Caco-2 (cell line): ENCODE results near the gene NOD2. TPM values are rescaled to one million over a fixed set of nuclear protein-coding genes. Genes with fewer than 3 reads are reported as not detected.

Source experiments
- BruUV-seq: library from RNA; stranded (reverse); fragments of 400-500 nt; replicated peaks from 2 replicates; lab custom pipeline; 2021; lab: Mats Ljungman, UMichigan
- CTCF ChIA-PET: fragments of 300-600 bp; sonication (Branson Sonifier 250); formaldehyde crosslinking; loops from one replicate; lab custom pipeline; 2022; ENCODE audit warnings: antibody characterized with exemption; lab: Charles Lee
- POLR2A ChIA-PET: fragments of 300-600 bp; sonication (Branson Sonifier 250); formaldehyde crosslinking; loops from one replicate; lab custom pipeline; 2022; ENCODE audit warnings: antibody characterized with exemption; lab: Charles Lee
- DNase-seq, 2 experiments: peaks; one replicate each; pipeline versions ENCODE4 v3.0.0 to v3.0.0-alpha.2; 2020 to 2022
- H3K27me3 ChIP-seq: replicated peaks from 2 replicates; pipeline ENCODE4 v1.6.0; 2011; ENCODE audit warnings: low read length; ENCODE audit not compliant: control insufficient read depth, insufficient read depth
- H3K36me3 ChIP-seq: 2 replicates; pipeline ENCODE4 v1.5.1; 2011; ENCODE audit warnings: low read length; ENCODE audit not compliant: control insufficient read depth, insufficient read depth
- H3K4me1 ChIP-seq: fragments of 250-450 bp; sonication (Bioruptor Pico); 2 replicates; pipeline ENCODE4 v1.5.1; 2020; ENCODE audit warnings: mild to moderate bottlenecking
- H3K4me3 ChIP-seq: 2 replicates; pipeline ENCODE4 v1.5.1; 2011; ENCODE audit warnings: low read depth, mild to moderate bottlenecking, control low read depth, low read length
- H3K9me3 ChIP-seq: fragments of 250-450 bp; sonication (Bioruptor Pico); 2 replicates; pipeline ENCODE4 v1.5.1; 2020; ENCODE audit warnings: mild to moderate bottlenecking, moderate library complexity
- H3K27ac Mint-ChIP-seq: one replicate; pipeline ENCODE4 v1.8.0; 2022; ENCODE audit warnings: mixed read lengths; ENCODE audit not compliant: unreplicated experiment
- H3K27me3 Mint-ChIP-seq: one replicate; pipeline ENCODE4 v1.8.0; 2022; ENCODE audit warnings: mixed read lengths; ENCODE audit not compliant: insufficient read depth, unreplicated experiment
- H3K36me3 Mint-ChIP-seq: one replicate; pipeline ENCODE4 v1.8.0; 2022; ENCODE audit warnings: mild to moderate bottlenecking, mixed read lengths; ENCODE audit not compliant: insufficient read depth, unreplicated experiment
- H3K4me1 Mint-ChIP-seq: one replicate; pipeline ENCODE4 v1.8.0; 2022; ENCODE audit warnings: low read depth, mixed read lengths; ENCODE audit not compliant: unreplicated experiment
- H3K4me3 Mint-ChIP-seq: one replicate; pipeline ENCODE4 v1.8.0; 2022; ENCODE audit warnings: mild to moderate bottlenecking, moderate library complexity, mixed read lengths; ENCODE audit not compliant: unreplicated experiment
- H3K9me3 Mint-ChIP-seq: one replicate; pipeline ENCODE4 v1.8.0; 2022; ENCODE audit warnings: mixed read lengths; ENCODE audit not compliant: unreplicated experiment
- intact Hi-C: fragments of 100-400 bp; cut with micrococcal nuclease; formaldehyde crosslinking; loops from one replicate; pipeline ENCODE4 v1.10.0; 2022; ENCODE audit not compliant: unreplicated experiment
- total RNA-seq: library from RNA; stranded (reverse); gene quantifications from 2 replicates; pipeline ENCODE4 v1.2.3, GENCODE V29; 2022
- TF ChIP-seq, protein P1 (sequence below), 2 experiments: fragments of 200-600 bp in 1 of 2; IDR thresholded peaks; 1 replicate in 1 of 2; 2 replicates in 1 of 2; pipeline versions ENCODE4 v1.5.1 to v1.8.0; 2011 to 2022; ENCODE audit warnings: antibody characterized with exemption in 1 of 2, control low read depth in 1 of 2, inconsistent platforms in 1 of 2, low read depth in 1 of 2, low read length in 1 of 2, mild to moderate bottlenecking in 1 of 2, moderate library complexity in 1 of 2; ENCODE audit not compliant: insufficient read depth in 1 of 2, severe bottlenecking in 1 of 2, unreplicated experiment in 1 of 2

The NOD2 gene
- total RNA-seq, 1 experiment from 2014 or later = 0.23 TPM

DNA sequence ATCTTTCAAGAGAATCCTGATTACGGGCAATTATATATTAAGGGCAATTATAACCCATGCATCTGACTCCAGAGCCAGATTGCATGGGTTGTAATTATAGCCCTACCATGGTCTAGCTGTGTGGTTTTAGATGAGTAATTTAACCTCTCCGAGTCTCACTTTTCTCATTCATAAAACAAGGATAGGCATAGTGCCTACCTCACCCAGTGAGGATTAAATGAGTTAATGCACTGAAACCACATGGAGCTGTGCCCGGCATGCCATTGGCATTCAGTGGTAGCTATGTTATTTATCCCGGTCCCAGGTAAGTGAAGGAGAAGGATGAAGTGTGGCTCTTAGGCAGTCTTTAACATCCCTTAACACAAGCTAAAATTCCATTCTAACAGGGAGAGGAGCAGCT lies 18.6 kb upstream of the NOD2 start:
- Mint-ChIP-seq H3K4me1 (no peaks in the 10 kb centered on the region), H3K27me3 (no peaks in the 10 kb centered on the region), H3K36me3 (no peaks in the 10 kb centered on the region), H3K27ac (no peak overlapping the region), H3K9me3 (peaks cover 20% of the 10 kb centered on the region), H3K4me3 (no peak overlapping the region)
- POLR2A ChIA-PET = no interaction called here
- Histone ChIP-seq H3K4me3 (no peak overlapping the region), H3K4me1 (no peaks in the 10 kb centered on the region), H3K27me3 (no peaks in the 10 kb centered on the region), H3K9me3 (peaks cover 19% of the 10 kb centered on the region), H3K36me3 (no peaks in the 10 kb centered on the region)
- CTCF ChIA-PET = interaction anchor here (1.7 kb wide), 1 partner anchor 132 kb away, joined by 8 read pairs; no protein-coding TSS in a partner anchor
- no peak for DNase-seq
- no TSS peak for BruUV-seq
- intact Hi-C loops = no loop called here
- TF ChIP-seq, protein P1, sequence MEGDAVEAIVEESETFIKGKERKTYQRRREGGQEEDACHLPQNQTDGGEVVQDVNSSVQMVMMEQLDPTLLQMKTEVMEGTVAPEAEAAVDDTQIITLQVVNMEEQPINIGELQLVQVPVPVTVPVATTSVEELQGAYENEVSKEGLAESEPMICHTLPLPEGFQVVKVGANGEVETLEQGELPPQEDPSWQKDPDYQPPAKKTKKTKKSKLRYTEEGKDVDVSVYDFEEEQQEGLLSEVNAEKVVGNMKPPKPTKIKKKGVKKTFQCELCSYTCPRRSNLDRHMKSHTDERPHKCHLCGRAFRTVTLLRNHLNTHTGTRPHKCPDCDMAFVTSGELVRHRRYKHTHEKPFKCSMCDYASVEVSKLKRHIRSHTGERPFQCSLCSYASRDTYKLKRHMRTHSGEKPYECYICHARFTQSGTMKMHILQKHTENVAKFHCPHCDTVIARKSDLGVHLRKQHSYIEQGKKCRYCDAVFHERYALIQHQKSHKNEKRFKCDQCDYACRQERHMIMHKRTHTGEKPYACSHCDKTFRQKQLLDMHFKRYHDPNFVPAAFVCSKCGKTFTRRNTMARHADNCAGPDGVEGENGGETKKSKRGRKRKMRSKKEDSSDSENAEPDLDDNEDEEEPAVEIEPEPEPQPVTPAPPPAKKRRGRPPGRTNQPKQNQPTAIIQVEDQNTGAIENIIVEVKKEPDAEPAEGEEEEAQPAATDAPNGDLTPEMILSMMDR (IDR thresholded peaks at IDR 0.05; ENCODE audit: insufficient read depth in 1 of 2, low read depth in 1 of 2, low read length in 1 of 2, severe bottlenecking in 1 of 2, unreplicated experiment in 1 of 2) = no peak

DNA sequence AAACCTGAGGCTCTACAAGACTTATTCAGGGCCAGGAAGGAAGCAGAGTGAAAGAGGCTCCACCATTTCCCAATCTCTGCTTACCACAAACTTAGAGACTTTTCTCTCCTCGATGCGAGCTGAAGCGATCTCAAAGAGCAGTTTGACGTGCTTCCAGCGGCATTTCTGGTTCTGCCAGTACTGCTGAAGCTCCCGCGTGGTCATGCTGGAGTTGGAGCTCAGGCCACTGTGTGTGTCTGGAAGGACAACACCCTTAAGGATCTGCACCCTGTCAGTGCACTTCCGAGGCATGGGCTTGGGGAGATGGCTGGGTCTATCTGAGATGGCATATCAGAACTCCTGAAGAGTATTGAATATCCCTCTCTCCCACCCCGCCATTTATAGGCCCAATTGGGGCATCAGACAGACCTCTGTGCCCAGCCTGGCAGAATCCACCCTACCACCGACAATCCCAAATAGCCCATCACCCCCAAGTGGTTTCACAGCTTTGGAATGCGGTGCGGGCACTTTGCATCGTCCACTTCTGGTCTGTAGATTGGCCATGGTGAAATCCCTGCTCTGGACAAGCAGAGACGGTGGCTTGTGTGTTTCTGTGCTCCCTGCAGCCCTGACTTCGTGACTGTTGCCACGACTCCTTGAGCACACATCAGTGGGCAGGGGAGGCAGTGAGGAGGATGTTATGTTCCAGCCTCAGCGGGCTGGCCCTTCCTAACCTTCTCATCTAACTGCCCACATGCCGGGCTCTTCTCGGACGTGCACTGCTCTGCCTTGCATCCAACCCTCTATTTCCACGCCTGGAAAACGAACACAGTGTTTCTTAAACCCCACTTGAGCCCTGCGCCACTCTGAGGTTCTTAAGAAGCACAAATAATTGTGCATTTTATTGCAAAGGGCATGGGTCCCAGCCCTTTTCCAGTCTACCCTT lies 17.5 kb upstream of the NOD2 start:
- POLR2A ChIA-PET = no interaction called here
- CTCF ChIA-PET = interaction anchor here (1.7 kb wide), 1 partner anchor 131 kb away, joined by 8 read pairs; no protein-coding TSS in a partner anchor
- Histone ChIP-seq H3K4me3 (no peak overlapping the region), H3K4me1 (no peaks in the 10 kb centered on the region), H3K36me3 (no peaks in the 10 kb centered on the region), H3K9me3 (peaks cover 19% of the 10 kb centered on the region), H3K27me3 (no peaks in the 10 kb centered on the region)
- H3K9me3 Mint-ChIP-seq = peaks cover 20% of the 10 kb centered on the region
- TF ChIP-seq, protein P1 (IDR thresholded peaks at IDR 0.05; ENCODE audit: insufficient read depth in 1 of 2, low read depth in 1 of 2, low read length in 1 of 2, severe bottlenecking in 1 of 2, unreplicated experiment in 1 of 2) = no peak
- H3K4me1 Mint-ChIP-seq = no peaks in the 10 kb centered on the region
- H3K4me3 Mint-ChIP-seq = no peak overlapping the region
- no peaks in the 10 kb centered on the region for H3K27me3 Mint-ChIP-seq
- H3K27ac Mint-ChIP-seq = no peak overlapping the region
- DNase-seq = no peak
- intact Hi-C loops = no loop called here
- BruUV-seq = no TSS peak
- H3K36me3 Mint-ChIP-seq = no peaks in the 10 kb centered on the region

DNA sequence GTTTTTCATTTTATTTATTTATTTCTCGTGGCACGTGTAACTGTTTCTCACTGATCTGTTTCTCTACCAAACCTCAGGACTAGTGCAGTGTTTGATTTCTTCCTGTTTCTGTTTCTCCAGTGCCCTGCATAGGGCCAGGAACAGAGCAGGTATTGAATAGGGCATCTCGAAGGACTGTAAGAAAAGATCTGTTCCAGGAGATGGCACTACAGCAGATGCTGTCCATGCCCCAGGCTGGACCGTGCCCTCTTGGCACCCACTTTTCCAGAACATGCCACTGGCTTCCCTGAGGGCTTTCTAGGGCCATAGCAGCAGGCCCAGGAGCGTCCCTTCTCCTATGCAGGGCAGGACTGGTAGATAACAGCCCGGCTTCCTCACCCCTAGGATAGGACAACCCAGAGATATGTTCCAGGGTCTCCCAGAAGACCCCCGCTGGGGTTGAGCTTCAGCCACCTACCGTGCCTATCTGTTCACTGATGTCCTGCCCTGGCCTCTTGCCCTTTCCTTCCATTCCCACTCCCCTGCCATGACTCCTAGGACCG lies 16.7 kb upstream of the NOD2 start:
- Mint-ChIP-seq H3K36me3 (no peaks in the 10 kb centered on the region), H3K9me3 (peaks cover 14% of the 10 kb centered on the region), H3K27ac (peak overlapping the region; percentile 13), H3K27me3 (no peaks in the 10 kb centered on the region), H3K4me1 (no peaks in the 10 kb centered on the region), H3K4me3 (no peak overlapping the region)
- Histone ChIP-seq H3K27me3 (no peaks in the 10 kb centered on the region), H3K4me3 (no peak overlapping the region), H3K9me3 (peaks cover 13% of the 10 kb centered on the region), H3K4me1 (no peaks in the 10 kb centered on the region), H3K36me3 (no peaks in the 10 kb centered on the region)
- CTCF ChIA-PET = interaction anchor here (0.6 to 0.8 kb wide), 2 partner anchors 130 to 231 kb away, joined by 3 to 5 read pairs; no protein-coding TSS in a partner anchor
- POLR2A ChIA-PET = no interaction called here
- intact Hi-C loops = no loop called here
- no peak for DNase-seq
- TF ChIP-seq, protein P1 (IDR thresholded peaks at IDR 0.05; ENCODE audit: insufficient read depth in 1 of 2, low read depth in 1 of 2, low read length in 1 of 2, severe bottlenecking in 1 of 2, unreplicated experiment in 1 of 2) = no peak
- BruUV-seq = no TSS peak
